ENCODE results near the gene CLCN5. TPM values are rescaled to one million over a fixed set of nuclear protein-coding genes. Genes with fewer than 3 reads are reported as not detected.

Gene CLCN5
- total RNA-seq, 2 experiments from 2014 or later, result 0.61 to 1.6 TPM

- Histone ChIP-seq H3K36me3 (ENCODE audit: insufficient read depth, low read length) (no peaks in the 10 kb centered on the region), H3K27me3 (ENCODE audit: control insufficient read depth in 1 of 2, insufficient read depth in 2 of 2, low read length in 2 of 2) (no peaks in the 10 kb centered on the region), H3K27ac (ENCODE audit: low read depth in 1 of 2, low read length in 2 of 2) (no peak overlapping the region), H3K9me3 (ENCODE audit: control insufficient read depth in 1 of 2, insufficient read depth in 1 of 2, low read length in 2 of 2) (no peaks in the 10 kb centered on the region), H3K4me1 (ENCODE audit: insufficient read depth, low read length) (no peaks in the 10 kb centered on the region), H3K4me3 (ENCODE audit: low read length) (no peak overlapping the region)
- no peak overlapping the region for H3K27ac Mint-ChIP-seq
- TF ChIP-seq CTCF (IDR thresholded peaks at IDR 0.05), result no peak
- CTCF ChIA-PET, result no interaction called here
- H3K9me3 Mint-ChIP-seq, result no peaks in the 10 kb centered on the region
- POLR2A ChIA-PET, result no interaction called here
- intact Hi-C loops (cut with DNase I, micrococcal nuclease), result no loop called here
- DNase-seq (no peak), ATAC-seq (ENCODE audit: poor library complexity) (no peak)
- no peaks in the 10 kb centered on the region for H3K27me3 Mint-ChIP-seq
- H3K36me3 Mint-ChIP-seq (ENCODE audit: low read depth), result no peaks in the 10 kb centered on the region
- H3K4me3 Mint-ChIP-seq, result no peak overlapping the region
- no peaks in the 10 kb centered on the region for H3K4me1 Mint-ChIP-seq (ENCODE audit: low read depth)
Measured at GRCh38 chrX:49988143-49988542, 65.7 kb downstream of the CLCN5 start.

GRCh38 chrX:49991758-49992157 lies 69.4 kb downstream of the CLCN5 start:
- Mint-ChIP-seq H3K9me3 (no peaks in the 10 kb centered on the region), H3K4me1 (ENCODE audit: low read depth) (no peaks in the 10 kb centered on the region), H3K27ac (no peak overlapping the region), H3K36me3 (ENCODE audit: low read depth) (no peaks in the 10 kb centered on the region), H3K27me3 (no peaks in the 10 kb centered on the region), H3K4me3 (no peak overlapping the region)
- Histone ChIP-seq H3K27me3 (ENCODE audit: control insufficient read depth in 1 of 2, insufficient read depth in 2 of 2, low read length in 2 of 2) (no peaks in the 10 kb centered on the region), H3K9me3 (ENCODE audit: control insufficient read depth in 1 of 2, insufficient read depth in 1 of 2, low read length in 2 of 2) (no peaks in the 10 kb centered on the region), H3K36me3 (ENCODE audit: insufficient read depth, low read length) (no peaks in the 10 kb centered on the region), H3K4me3 (ENCODE audit: low read length) (no peak overlapping the region), H3K4me1 (ENCODE audit: insufficient read depth, low read length) (no peaks in the 10 kb centered on the region), H3K27ac (ENCODE audit: low read depth in 1 of 2, low read length in 2 of 2) (no peak overlapping the region)
- DNase-seq, result no peak
- ChIA-PET CTCF (no interaction called here), POLR2A (interaction anchor here (0.7 kb wide), 1 partner anchor 195 kb away, joined by 3 read pairs; no protein-coding TSS in a partner anchor)
- no peak for TF ChIP-seq CTCF (IDR thresholded peaks at IDR 0.05)
- intact Hi-C loops (cut with DNase I, micrococcal nuclease), result no loop called here
- no peak for ATAC-seq (ENCODE audit: poor library complexity)

- POLR2A ChIA-PET, result no interaction called here
- Histone ChIP-seq H3K4me3 (ENCODE audit: low read length) (no peak overlapping the region), H3K4me1 (ENCODE audit: insufficient read depth, low read length) (no peaks in the 10 kb centered on the region), H3K9me3 (ENCODE audit: control insufficient read depth in 1 of 2, insufficient read depth in 1 of 2, low read length in 2 of 2) (no peaks in the 10 kb centered on the region), H3K27ac (ENCODE audit: low read depth in 1 of 2, low read length in 2 of 2) (no peak overlapping the region), H3K27me3 (ENCODE audit: control insufficient read depth in 1 of 2, insufficient read depth in 2 of 2, low read length in 2 of 2) (no peaks in the 10 kb centered on the region), H3K36me3 (ENCODE audit: insufficient read depth, low read length) (no peaks in the 10 kb centered on the region)
- CTCF ChIA-PET, result no interaction called here
- H3K4me3 Mint-ChIP-seq, result no peak overlapping the region
- no peaks in the 10 kb centered on the region for H3K27me3 Mint-ChIP-seq
- DNase-seq (no peak), ATAC-seq (ENCODE audit: poor library complexity) (no peak)
- no peak for TF ChIP-seq CTCF (IDR thresholded peaks at IDR 0.05)
- no peak overlapping the region for H3K27ac Mint-ChIP-seq
- H3K9me3 Mint-ChIP-seq, result no peaks in the 10 kb centered on the region
- H3K4me1 Mint-ChIP-seq (ENCODE audit: low read depth), result no peaks in the 10 kb centered on the region
- H3K36me3 Mint-ChIP-seq (ENCODE audit: low read depth), result no peaks in the 10 kb centered on the region
- intact Hi-C loops (cut with DNase I, micrococcal nuclease), result no loop called here
Measured at GRCh38 chrX:49992853-49993252, 70.5 kb downstream of the CLCN5 start.

Measured in CD4-positive, alpha-beta T cell (primary cell).